Astrocyte of the cerebellum (primary cell): ENCODE measurements around the gene MAPRE3.

Source experiments
- DNase-seq: peaks from one replicate; pipeline ENCODE4 v3.0.0-alpha.2; 2011; ENCODE audit warnings: low read depth
- H3K4me3 ChIP-seq: 2 replicates; pipeline ENCODE4 v1.5.1; 2011; ENCODE audit warnings: mild to moderate bottlenecking, low read depth, low read length, moderate library complexity
- CTCF ChIP-seq: IDR thresholded peaks from 2 replicates; pipeline ENCODE4 v1.5.1; 2012; ENCODE audit warnings: low read length, low read depth, moderate library complexity, mild to moderate bottlenecking; ENCODE audit errors: missing control alignments
- in situ Hi-C: cut with HindIII; loops from 2 replicates; pipeline ENCODE4 v1.10.0; 2017; ENCODE audit warnings: low sequenced_read_pairs

Gene MAPRE3

DNA sequence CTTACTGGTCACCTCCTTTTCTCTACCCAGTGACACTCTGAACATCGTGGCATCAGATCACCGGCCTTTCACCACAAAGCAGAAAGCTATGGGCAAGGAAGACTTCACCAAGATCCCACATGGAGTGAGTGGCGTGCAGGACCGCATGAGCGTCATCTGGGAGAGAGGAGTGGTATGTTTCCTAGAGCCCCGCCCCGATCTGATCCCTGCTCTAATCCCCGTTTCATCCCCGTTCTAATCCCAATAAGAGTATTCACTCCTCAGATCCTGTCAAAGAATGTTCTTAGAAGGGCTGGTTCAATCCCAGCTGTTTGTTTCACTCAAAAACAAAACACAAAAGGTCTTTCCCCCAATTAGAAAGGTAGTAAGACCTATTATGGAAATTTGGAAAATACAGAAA, 30.4 kb upstream of the MAPRE3 start:
- H3K4me3 ChIP-seq: no peak overlapping the region
- no peak for TF ChIP-seq CTCF
- DNase-seq: no peak
- in situ Hi-C loops: no loop called here

GRCh38 chr2:26941486-26941885, 29.0 kb upstream of the MAPRE3 start:
- DNase-seq: no peak
- TF ChIP-seq CTCF: no peak
- no peak overlapping the region for H3K4me3 ChIP-seq
- in situ Hi-C loops: no loop called here

GRCh38 chr2:26942543-26943295, 27.7 kb upstream of the MAPRE3 start:
- peak; percentile 77 for TF ChIP-seq CTCF
- DNase-seq: peak; percentile 19
- no peak overlapping the region for H3K4me3 ChIP-seq
- in situ Hi-C loops: no loop called here

GRCh38 chr2:26945991-26946750, 24.3 kb upstream of the MAPRE3 start:
- no peak for TF ChIP-seq CTCF
- in situ Hi-C loops: no loop called here
- no peak overlapping the region for H3K4me3 ChIP-seq
- no peak for DNase-seq

GRCh38 chr2:26946841-26947784, 23.3 kb upstream of the MAPRE3 start:
- in situ Hi-C loops: no loop called here
- DNase-seq: no peak
- no peak overlapping the region for H3K4me3 ChIP-seq
- no peak for TF ChIP-seq CTCF

DNA sequence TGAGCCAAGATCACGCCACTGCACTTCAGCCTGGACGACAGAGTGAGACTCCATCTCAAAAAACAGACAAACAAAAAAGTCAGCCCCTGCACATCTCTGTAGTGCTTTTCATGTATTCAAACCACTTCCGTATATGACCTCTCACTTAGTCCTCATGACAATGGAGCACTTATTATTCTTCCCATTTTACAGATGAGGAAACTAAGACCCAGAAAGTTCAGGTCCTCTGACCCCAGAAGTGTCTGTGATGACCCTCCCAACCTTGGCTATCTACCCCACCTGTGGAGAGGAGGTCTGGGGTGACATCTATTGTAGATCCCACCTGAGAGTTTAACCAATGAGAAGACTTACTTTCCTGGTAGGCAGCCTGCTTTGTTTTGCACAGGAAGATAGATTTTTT, 21.6 kb upstream of the MAPRE3 start:
- in situ Hi-C loops: no loop called here
- H3K4me3 ChIP-seq: no peak overlapping the region
- no peak for DNase-seq
- TF ChIP-seq CTCF: no peak
